WTC11 (cell line): ENCODE data around the gene TNFRSF6B.

Source experiments
- ATF2 ChIP-seq: sonication (generic); formaldehyde crosslinking; IDR thresholded peaks from 2 replicates; pipeline ENCODE4 v1.8.1; 2022; ENCODE audit warnings: low read depth, missing genetic modification reagents, borderline replicate concordance
- CTCF ChIP-seq: fragments of 200-600 bp; IDR thresholded peaks from 2 replicates; pipeline ENCODE4 v1.8.0; 2022; ENCODE audit warnings: antibody characterized with exemption
- E2F5 ChIP-seq: sonication (generic); formaldehyde crosslinking; IDR thresholded peaks from 2 replicates; pipeline ENCODE4 v1.8.1; 2022; ENCODE audit warnings: mild to moderate bottlenecking, moderate library complexity, missing genetic modification reagents
- JUN ChIP-seq: sonication (generic); formaldehyde crosslinking; IDR thresholded peaks from 2 replicates; pipeline ENCODE4 v1.8.0; 2023; ENCODE audit warnings: mild to moderate bottlenecking, missing genetic modification reagents
- PRDM15 ChIP-seq: sonication (generic); formaldehyde crosslinking; IDR thresholded peaks from 2 replicates; pipeline ENCODE4 v1.8.0; 2022; ENCODE audit warnings: missing genetic modification reagents
- SMAD3 ChIP-seq: sonication (generic); formaldehyde crosslinking; IDR thresholded peaks from 2 replicates; pipeline ENCODE4 v1.8.0; 2022; ENCODE audit warnings: missing genetic modification reagents, mild to moderate bottlenecking, borderline replicate concordance
- TCF7 ChIP-seq: sonication (generic); formaldehyde crosslinking; IDR thresholded peaks from 2 replicates; pipeline ENCODE4 v1.8.0; 2022; ENCODE audit warnings: mild to moderate bottlenecking, low read depth, missing genetic modification reagents, moderate library complexity

- TF ChIP-seq ATF2 (CRISPR knock-in tag) (no peak), PRDM15 (no peak), CTCF (no peak), JUN (CRISPR knock-in tag) (no peak), E2F5 (no peak), SMAD3 (CRISPR knock-in tag) (no peak), TCF7 (CRISPR knock-in tag) (no peak)
Observed at GRCh38 chr20:63706027-63706695, 9.7 kb downstream of the TNFRSF6B start.
